Islet precursor cell (in vitro differentiated cells): Measurements from ENCODE around the gene ABCB8.

Source experiments
- DNase-seq: peaks from one replicate; pipeline ENCODE4 v3.0.0-alpha.2; 2018

ABCB8 gene

DNA sequence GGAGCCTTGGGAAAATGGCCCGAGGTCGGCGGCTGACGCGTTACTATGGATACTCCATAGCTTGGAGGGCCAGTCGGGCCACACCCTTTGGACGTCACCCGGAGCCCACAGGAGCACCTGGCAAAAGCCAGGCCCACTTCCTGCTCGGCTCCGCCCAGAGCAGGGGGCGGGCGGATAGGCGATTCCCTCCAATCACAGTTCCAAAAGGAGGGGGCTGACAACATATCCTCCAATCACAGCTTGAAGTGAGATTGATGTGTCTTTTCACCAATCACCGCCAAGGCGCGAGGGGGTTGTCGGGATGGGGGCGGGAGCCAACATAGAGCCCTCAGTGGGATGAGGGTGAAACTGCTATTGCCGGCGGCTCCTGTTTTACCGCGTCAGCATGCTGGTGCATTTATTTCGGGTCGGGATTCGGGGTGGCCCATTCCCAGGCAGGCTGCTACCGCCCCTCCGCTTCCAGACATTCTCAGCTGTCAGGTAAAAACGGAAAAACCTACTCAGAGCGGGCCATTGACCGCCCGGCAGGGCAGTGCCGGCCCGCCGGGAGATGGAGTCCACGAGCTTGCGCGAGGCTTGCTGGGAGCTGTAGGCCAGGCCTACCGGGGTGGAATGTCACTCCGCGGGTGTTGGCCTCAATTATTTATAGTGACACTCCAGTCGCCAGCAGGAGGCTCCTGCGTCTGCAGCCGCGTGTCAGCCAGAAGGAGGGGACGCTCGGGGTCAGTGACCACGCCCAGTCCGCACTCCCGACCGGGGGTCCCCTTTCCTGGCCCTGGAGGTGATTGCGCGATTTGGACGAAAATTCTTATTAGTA, at the start of gene ABCB8:
ABCB8 (plus strand) TSS at position 320 of the 817 bp plus-strand sequence; CDS start at position 386, 66 bp downstream.
- DNase-seq = peak; percentile 100

DNA sequence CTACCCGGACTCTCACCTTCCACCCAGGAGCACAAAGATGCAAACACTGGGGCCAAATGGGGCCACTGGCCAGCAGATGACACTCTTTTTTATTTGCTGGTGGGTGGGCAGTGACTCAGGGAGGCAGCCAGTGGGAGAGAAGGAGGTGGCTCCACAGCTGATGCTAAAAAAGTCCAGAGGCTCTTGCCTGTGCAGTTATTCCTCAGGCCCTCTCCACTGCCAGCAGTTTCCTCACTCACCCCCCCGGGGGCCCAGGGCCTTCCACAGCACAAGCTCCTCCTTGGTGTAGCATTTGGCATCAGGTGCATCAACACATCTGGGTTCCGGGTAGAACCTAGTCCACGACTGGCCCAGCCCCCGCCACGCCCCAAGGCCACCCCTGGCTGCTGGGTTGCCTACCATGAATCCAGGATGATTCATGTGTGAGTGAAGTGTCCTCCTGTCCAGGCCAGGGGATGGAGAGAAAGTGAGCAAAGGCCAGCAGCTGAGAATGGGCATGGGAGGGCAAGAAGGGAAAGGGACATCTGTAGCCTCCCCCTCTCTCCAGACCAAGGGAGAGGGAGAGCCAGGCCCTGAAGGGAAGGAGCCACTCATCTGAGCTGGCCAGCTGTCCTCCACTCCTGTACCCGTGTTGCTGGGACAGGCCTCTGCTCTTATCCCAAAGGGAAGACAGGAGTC, 48.4 kb upstream of the ABCB8 start:
- DNase-seq = no peak

DNA sequence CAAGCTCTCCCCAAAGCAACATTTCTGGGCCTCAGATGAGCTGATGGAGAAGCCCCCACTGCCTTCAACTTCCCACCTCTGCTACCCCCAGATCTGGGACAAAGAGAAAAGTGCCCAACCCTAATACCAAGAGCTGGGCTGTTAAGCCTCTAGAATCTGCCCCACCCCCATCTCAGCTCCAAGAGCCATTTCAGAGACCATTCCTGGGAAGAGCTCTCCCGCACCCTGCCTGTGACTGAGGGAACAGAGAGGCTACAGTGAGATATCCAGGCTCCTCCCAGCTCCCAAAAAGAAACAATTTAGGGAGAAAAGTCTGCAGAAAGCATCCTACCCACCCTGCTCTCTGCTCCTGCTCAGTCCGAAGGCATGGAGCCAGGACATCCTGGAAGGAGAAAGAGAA, 47.6 kb upstream of the ABCB8 start:
- DNase-seq = no peak

DNA sequence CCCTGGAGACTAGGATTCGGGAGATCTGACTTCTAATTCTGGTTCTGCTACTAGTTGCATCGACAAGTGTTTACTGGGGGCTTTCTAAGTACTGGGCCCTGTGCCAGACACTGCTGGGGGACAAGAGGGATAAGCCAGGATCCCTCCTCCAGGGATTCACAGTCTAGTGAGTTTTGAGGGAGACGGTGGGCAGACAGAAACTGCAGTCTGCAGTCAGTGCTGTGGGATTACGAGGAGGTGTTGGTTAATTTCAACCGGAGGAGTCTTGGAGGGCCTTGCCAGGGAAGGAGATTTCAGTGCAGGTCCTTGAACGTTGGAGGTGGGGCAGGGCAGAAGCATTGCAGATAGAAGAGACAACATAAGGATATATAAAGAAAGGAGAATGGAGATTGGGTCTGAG, 46.6 kb upstream of the ABCB8 start:
- no peak for DNase-seq

DNA sequence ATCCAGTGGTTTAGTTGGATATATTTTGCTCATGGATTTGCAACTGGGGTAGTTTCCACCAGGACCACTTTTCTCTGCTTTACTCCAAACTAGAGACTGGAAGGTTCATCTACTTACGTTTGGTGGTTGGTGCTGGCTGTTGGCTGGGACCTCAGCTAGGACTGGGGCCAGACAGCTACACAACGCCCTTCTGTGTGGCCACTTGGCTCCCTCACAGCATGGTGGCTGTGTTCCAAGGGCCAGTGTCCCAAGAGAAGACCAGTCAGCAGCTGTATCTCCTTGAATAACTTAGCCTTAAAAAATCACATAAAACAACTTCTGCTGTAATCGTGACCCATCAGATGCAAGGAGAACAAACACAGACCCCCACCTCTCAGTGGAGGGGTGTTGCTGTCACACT, 45.9 kb upstream of the ABCB8 start:
- DNase-seq = no peak

DNA sequence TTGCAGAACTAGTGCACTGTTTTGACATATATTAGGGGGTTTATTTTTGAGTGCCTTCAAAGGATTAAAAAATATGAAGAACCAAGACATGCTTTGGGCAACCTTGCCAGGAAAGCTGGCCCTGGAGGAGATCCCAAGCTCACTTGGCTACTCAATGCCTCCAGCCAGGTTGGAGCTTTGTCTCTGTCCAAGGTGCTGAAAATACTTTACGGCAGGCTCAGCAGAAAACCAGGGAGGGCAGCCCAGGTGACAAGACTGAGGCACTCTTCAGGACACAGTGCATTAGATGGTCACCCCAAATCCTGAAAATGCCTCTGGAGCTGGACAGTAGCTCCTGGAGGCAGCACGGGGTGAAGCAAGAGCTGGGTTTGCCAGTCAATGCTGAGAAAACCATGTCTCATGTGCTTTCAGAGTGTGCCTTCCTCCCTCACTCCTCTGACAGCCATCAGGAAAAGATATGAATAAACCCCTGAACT, 44.3 kb upstream of the ABCB8 start:
- DNase-seq = peak; percentile 75

DNA sequence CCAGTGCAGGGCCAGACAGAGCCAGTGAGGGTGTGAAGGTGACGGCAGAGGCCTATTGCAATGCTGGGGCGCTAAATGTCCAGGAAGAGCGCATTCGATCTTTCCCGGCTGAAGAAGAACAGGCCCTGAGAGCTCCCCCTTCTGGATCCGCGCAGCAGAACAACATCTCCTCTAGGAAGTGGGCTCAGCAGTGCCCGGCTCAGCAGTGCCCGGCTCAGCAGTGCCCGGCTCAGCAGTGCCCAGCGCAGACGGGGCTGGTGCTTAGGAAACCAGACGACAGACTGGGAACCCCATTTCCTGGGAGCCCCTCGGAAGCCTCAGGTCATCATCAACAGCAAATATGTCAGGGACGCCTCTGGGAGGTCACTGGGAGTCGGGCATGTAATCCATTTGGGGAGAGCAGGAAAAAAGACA, 42.1 kb upstream of the ABCB8 start:
- DNase-seq = peak; percentile 77

DNA sequence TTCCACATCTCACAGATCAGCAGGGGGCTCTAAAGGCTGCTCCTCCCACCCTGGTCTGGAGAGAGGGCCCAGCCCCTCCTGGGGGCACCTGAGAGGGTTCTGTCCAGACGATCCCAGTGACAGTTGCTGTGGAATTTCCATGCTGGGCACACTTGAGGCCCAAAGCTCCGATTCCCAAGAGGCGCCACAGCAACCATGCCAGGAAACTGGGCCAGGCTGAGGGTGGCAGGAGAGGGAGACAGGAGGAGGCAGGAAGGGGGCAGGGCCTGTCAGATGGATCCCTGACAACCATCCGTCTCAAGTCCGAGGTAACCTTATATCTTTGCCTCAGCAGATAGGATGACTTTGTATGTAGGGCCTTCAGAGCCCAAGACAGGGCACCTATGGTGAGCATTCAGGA, 41.7 kb upstream of the ABCB8 start:
- no peak for DNase-seq

DNA sequence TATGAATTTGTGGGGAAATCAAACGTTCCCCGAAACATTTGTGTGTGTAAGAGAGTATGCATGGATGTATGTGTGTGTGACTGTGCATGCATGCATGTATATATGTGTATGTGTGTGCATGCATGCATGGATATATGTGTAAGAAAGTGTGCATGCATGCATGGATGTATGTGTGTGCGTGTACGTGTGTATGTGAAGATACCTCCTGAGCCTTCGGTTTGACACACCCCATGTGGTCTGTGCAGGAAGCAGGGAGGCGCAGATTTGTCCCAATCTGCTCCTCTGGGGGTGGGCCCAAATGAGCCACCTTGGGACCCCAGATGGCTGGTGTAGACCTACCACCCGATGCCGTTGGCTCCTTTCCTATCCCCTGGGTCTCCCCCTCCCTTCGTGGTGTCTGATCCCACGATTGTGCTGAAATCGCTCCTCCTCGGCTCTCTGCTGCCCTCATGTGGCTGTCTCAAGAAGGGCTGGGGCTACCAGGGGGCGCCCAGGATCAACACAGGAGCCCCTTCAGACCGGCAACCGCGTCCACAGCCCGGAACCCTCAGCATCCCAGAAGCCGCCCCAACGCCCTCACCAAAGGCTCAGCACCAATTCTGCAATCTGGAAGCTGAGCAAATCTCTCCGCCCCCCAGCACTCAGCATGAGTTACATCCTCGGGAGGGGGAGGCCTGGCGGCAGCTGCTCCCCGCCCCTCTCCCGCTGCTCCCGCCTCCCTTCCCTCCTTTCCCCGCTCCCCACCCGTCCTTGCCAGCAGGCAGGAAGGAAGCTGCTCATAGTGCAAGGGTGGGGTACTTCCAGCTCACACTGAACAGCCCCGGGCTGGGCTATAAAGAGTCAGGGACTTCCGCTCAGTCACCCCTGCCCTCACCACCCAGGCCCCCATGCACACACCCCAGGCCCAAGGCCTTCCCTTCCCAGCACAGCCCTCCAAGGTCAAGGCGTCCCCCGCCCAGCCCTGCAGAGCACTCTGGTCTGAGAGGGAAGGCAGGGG, 39.7 kb upstream of the ABCB8 start:
- peak; percentile 84 for DNase-seq

DNA sequence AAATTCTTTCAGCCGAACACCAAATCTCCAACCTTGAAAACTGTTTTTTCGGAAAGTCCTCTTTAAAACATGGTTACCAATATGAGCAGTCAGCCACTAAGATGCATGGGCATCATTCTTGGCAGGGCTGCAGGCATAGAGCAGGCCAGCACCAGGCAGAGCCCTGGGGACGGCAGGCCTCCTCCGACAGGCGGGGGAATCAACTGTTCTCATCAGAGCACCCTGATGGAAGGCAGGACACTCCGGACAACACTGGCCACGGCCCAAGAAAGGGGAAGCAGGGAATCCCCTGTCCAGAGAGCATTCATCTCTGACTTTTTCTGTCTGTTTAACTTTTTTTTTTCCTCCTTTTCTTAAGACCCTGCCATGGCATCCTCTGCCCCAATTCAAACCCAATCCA, 38.8 kb upstream of the ABCB8 start:
- no peak for DNase-seq

DNA sequence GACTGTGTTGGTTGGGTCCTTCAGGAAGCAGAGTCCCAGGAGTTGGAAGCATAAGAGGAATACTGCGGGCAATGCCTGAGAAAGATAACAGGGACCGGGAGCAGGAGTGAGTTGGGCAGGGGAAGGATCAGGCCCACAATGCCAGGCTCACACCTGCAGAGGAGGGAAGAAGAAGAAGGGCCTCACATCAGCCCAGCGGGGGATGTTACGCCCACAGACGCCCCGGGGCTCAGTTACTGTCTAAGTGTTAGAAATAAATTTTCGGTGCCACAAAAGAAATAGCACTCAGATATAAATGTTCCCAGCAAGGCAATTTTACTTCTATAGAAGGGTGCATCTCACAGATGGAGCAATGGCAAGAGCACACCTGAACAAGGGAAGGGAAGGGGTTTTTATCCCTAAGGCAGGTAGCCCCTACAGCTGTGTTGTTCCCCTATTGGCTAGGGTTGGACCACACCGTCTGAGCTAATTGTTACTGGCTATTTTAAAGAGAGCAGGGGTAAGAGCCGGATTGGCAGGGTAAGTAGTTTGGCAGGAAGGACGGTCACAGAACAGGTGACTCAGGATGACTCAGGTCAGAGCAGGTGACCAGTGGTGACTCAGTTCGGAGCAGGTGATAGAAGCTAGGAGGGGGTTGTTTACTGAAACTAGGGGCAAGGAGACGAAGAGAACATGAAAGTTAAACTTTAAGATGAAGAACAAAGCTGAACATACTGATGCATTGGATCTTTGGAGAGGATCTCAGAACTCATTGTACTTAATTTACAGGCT, 37.6 kb upstream of the ABCB8 start, which contains the start of gene NOS3:
NOS3 (plus strand) TSS at position 602 of the 771 bp plus-strand sequence. CDS start 2,787 bp downstream, outside the sequence.
- peak; percentile 93 for DNase-seq

DNA sequence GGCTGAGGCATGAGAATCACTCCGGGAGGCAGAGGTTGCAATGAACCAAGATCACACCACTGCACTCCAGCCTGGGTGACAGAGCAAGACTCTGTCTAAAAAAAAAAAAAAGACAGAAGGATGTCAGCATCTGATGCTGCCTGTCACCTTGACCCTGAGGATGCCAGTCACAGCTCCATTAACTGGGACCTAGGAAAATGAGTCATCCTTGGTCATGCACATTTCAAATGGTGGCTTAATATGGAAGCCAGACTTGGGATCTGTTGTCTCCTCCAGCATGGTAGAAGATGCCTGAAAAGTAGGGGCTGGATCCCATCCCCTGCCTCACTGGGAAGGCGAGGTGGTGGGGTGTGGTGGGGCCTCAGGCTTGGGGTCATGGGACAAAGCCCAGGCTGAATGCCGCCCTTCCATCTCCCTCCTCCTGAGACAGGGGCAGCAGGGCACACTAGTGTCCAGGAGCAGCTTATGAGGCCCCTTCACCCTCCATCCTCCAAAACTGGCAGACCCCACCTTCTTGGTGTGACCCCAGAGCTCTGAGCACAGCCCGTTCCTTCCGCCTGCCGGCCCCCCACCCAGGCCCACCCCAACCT, 36.1 kb upstream of the ABCB8 start:
- no peak for DNase-seq

DNA sequence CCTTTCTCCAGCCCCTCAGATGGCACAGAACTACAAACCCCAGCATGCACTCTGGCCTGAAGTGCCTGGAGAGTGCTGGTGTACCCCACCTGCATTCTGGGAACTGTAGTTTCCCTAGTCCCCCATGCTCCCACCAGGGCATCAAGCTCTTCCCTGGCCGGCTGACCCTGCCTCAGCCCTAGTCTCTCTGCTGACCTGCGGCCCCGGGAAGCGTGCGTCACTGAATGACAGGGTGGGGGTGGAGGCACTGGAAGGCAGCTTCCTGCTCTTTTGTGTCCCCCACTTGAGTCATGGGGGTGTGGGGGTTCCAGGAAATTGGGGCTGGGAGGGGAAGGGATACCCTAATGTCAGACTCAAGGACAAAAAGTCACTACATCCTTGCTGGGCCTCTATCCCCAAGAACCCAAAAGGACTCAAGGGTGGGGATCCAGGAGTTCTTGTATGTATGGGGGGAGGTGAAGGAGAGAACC, 35.4 kb upstream of the ABCB8 start:
- peak; percentile 87 for DNase-seq

DNA sequence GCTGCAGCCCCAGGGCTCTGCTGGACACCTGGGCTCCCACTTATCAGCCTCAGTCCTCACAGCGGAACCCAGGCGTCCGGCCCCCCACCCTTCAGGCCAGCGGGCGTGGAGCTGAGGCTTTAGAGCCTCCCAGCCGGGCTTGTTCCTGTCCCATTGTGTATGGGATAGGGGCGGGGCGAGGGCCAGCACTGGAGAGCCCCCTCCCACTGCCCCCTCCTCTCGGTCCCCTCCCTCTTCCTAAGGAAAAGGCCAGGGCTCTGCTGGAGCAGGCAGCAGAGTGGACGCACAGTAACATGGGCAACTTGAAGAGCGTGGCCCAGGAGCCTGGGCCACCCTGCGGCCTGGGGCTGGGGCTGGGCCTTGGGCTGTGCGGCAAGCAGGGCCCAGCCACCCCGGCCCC, 34.7 kb upstream of the ABCB8 start:
- no peak for DNase-seq

DNA sequence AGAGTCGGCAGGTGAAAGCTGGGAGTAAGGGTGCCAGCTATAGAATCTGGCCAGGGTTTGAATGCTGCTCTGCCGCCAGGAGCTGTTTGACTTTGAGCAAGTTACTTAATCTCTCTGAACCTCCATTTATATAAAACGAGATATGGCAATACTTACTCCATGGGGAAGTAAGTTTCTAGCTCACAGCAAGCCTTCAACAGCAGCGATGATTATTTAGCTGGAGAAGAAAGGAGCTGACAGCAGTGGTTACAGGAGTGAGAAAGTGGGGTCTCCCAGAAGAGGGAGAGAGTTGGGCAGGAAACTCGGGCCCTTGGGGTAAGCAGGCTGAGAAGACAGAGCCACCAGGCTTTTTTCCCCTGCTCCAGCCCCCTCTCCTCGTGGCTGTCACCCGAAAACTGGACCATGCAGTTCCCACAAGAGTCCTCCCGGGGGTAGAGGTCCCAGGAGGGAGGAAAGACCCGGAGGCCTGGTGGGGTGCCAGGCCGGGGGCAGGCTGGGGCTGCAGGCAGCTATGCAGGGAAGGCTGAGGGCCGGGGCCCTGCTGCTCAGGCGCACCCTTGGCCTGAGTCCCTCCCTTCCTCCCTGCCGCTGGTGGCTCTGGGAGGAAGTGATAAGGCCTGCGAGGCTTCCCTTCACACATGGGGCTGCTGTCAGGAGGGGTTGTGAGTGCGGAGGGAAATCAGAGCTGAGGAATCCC, 34.0 kb upstream of the ABCB8 start:
- peak; percentile 78 for DNase-seq

DNA sequence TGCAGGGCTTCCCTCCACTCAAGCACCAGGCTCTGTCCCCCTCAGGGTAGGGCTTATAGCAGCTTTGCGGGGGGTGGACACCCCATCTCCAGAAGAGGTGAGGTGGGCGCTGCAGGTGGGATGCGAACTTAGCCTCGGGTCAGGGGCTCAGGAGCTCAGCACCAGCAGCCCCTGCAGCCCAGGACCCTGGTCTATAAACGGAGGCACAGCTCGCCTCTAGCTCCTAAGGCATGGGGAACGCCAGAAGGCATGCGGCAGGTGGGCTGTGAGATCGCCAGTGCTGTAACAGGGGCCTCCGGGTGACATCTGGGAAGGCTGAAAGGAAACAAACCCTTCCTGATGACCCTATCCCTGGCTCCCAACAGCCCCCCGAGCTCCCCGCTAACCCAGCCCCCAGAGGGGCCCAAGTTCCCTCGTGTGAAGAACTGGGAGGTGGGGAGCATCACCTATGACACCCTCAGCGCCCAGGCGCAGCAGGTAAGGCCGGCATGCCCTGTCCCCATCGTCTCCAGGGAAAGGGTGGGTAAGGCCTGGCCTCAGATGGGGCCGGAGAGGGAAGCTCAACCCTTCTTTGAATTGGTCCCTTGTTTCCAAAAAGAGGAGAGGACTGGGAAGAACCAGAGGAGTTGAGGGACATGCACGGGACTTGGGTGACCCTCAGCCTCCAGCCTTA, 33.3 kb upstream of the ABCB8 start:
- DNase-seq = no peak

DNA sequence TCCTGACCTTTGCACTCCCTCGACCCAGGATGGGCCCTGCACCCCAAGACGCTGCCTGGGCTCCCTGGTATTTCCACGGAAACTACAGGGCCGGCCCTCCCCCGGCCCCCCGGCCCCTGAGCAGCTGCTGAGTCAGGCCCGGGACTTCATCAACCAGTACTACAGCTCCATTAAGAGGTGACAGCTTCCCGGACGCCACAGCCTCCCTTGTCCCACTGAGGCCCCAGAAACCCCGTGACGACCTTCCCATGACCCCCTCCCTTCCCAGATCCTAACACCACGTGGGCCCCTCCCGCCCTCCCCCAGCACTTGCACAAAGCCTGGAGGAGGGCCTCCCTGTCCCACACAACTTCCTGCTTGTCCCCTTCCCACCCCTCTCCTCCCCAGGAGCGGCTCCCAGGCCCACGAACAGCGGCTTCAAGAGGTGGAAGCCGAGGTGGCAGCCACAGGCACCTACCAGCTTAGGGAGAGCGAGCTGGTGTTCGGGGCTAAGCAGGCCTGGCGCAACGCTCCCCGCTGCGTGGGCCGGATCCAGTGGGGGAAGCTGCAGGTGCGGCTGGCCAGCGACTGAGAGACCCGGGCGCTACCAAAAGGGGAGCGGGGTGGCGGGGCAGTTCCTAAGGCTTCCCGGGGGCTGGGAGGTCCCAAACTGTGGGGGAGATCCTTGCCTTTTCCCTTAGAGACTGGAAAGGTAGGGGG, 31.7 kb upstream of the ABCB8 start:
- no peak for DNase-seq

DNA sequence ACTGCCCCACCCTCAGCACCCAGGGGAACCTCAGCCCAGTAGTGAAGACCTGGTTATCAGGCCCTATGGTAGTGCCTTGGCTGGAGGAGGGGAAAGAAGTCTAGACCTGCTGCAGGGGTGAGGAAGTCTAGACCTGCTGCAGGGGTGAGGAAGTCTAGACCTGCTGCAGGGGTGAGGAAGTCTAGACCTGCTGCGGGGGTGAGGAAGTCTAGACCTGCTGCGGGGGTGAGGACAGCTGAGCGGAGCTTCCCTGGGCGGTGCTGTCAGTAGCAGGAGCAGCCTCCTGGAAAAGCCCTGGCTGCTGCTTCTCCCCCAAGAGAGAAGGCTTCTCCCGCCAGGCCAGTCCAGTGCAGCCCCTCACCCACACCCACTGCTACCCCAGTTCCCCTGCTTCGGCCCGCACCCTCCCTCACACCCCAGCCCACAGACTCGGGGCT, 31.2 kb upstream of the ABCB8 start:
- no peak for DNase-seq

DNA sequence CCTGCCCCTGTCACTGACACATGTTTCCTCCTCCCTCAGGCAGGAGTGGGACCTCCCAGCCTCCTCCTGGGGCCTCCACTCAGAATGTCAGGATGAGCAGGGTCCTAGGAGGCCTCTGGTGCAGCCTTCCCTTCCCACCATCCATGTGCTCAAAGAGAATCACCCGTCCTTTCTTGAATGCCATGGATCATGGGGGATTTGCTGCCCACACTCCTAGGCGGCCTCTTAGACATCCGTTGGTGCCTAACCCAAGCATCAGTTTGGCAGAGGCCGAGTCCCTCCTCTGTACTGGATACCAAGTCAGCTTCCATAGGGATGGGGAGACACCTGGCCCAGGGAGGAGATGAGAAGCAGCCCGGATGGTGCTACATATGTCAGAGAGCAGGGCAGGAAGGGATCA, 30.4 kb upstream of the ABCB8 start:
- no peak for DNase-seq

DNA sequence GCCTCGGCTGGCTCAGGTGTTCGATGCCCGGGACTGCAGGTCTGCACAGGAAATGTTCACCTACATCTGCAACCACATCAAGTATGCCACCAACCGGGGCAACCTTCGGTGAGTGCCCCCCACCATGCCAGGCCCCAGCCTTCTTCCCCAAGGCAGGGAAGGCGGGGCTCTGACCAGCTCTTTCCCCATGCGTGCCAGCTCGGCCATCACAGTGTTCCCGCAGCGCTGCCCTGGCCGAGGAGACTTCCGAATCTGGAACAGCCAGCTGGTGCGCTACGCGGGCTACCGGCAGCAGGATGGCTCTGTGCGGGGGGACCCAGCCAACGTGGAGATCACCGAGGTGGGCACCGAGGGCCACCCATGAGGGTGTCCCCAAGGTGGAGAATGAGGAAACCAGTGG, 29.9 kb upstream of the ABCB8 start:
- no peak for DNase-seq
